Epithelial cell of esophagus (primary cell): ENCODE results near the gene MAPK8.
"Not testable (repeated sequence)": the region's sequence is repeated elsewhere in the genome, so short reads cannot be mapped to it uniquely, and the experiment has no call there.

Experiments used
- DNase-seq: peaks from one replicate; pipeline ENCODE4 v3.0.0; 2010; ENCODE audit warnings: low read depth
- H3K4me3 ChIP-seq: 2 replicates; pipeline ENCODE4 v1.5.1; 2011; ENCODE audit warnings: mild to moderate bottlenecking, low read length, control low read depth
- TF ChIP-seq, protein P1 (sequence below): IDR thresholded peaks from 2 replicates; pipeline ENCODE4 v1.5.1; 2011; ENCODE audit warnings: low read depth, mild to moderate bottlenecking, low read length, control low read depth, inconsistent platforms; ENCODE audit not compliant: insufficient read depth; ENCODE audit errors: missing control alignments

Gene MAPK8

GRCh38 chr10:48273741-48274140 lies 32.7 kb upstream of the MAPK8 start:
- TF ChIP-seq, protein P1, sequence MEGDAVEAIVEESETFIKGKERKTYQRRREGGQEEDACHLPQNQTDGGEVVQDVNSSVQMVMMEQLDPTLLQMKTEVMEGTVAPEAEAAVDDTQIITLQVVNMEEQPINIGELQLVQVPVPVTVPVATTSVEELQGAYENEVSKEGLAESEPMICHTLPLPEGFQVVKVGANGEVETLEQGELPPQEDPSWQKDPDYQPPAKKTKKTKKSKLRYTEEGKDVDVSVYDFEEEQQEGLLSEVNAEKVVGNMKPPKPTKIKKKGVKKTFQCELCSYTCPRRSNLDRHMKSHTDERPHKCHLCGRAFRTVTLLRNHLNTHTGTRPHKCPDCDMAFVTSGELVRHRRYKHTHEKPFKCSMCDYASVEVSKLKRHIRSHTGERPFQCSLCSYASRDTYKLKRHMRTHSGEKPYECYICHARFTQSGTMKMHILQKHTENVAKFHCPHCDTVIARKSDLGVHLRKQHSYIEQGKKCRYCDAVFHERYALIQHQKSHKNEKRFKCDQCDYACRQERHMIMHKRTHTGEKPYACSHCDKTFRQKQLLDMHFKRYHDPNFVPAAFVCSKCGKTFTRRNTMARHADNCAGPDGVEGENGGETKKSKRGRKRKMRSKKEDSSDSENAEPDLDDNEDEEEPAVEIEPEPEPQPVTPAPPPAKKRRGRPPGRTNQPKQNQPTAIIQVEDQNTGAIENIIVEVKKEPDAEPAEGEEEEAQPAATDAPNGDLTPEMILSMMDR: no peak
- no peak for DNase-seq
- no peak overlapping the region for H3K4me3 ChIP-seq

GRCh38 chr10:48274636-48275035 lies 31.8 kb upstream of the MAPK8 start, which contains the start of gene FRMPD2:
Gene FRMPD2 (minus strand): TSS chr10:48274696. CDS start chr10:48274567, 129 bp downstream.
- TF ChIP-seq, protein P1: no peak
- no peak for DNase-seq
- no peak within 1 kb of the TSS for H3K4me3 ChIP-seq

GRCh38 chr10:48277093-48277492 lies 29.4 kb upstream of the MAPK8 start:
- TF ChIP-seq, protein P1: no peak
- no peak overlapping the region for H3K4me3 ChIP-seq
- DNase-seq: no peak

- TF ChIP-seq, protein P1: no peak
- no peak overlapping the region for H3K4me3 ChIP-seq
- no peak for DNase-seq
Observed at GRCh38 chr10:48279081-48279751, 27.3 kb upstream of the MAPK8 start.

- DNase-seq, H3K4me3 ChIP-seq: not testable (repeated sequence)
Observed at GRCh38 chr10:48281697-48282096, 24.8 kb upstream of the MAPK8 start.

GRCh38 chr10:48282829-48283228 lies 23.6 kb upstream of the MAPK8 start:
- DNase-seq: no peak
- TF ChIP-seq, protein P1: no peak
- no peak overlapping the region for H3K4me3 ChIP-seq

DNA sequence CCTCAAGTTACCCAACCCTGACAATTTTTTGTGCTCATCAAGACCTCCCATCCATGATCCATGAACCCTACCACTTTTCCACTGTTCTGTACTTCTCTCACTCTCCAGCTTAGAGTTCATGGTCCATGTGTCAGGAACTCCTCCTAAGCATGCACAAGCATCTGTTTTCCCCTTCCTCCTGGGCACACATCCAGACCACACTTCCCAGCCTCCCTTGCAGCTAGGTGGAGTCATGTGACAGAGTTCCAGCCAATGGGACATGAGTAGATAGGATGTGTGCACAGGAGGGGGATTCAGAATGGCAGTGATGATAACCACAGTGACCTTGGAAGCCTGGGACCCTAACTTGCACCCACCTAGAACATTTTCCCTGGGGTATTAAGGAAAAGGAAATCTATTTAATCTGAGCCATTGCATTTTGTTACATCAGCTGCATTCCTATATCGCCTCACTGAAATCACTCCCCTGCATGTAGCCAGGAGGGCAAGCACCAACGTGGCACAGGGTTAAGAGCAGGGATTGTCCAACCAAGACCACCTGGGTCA lies 22.4 kb upstream of the MAPK8 start:
- H3K4me3 ChIP-seq: no peak overlapping the region
- no peak for DNase-seq
- TF ChIP-seq, protein P1: no peak
